ENCODE results near the gene SLA2.
"Not testable (repeated sequence)": the region's sequence is repeated elsewhere in the genome, so short reads cannot be mapped to it uniquely, and the experiment has no call there.

SLA2 gene

DNA sequence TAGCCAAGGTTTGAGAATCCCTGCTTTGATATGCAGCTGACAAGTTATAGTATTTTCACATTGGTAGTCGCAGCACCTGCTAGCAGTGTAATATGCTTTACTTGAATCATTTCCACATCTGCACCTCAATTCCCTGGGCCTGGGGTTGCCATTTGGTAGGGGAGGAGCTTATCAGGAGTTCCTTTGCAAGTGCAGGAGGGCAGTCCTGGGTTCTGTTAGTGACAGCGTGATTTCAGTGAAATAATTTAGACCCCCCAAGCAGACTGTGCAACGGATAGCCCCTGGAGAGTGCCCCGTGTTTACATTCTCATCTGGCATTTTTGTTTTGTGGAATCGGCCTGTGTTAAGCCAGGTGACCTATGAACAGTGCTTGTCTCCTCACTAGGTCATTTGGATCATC is 34.4 kb downstream of the SLA2 start:
- DNase-seq (ENCODE audit: low spot score) (no peak), FAIRE-seq (no peak)

DNA sequence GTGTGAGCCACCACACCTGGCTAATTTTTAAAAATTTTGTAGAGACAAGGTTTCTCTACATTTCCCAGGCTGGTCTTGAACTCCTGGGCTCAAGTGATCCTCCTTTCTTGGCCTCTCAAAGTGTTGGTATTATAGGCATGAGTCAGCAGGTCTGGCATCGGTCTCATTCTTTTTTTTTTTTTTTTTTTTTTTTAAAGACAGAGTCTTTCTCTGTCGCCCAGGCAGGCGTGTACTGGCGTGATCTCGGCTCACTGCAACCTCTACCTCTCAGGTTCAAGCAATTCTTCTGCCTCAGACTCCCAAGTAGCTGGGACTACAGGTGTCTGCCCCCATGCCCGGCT is 37.6 kb downstream of the SLA2 start:
- DNase-seq (ENCODE audit: low spot score); FAIRE-seq: not testable (repeated sequence)

DNA sequence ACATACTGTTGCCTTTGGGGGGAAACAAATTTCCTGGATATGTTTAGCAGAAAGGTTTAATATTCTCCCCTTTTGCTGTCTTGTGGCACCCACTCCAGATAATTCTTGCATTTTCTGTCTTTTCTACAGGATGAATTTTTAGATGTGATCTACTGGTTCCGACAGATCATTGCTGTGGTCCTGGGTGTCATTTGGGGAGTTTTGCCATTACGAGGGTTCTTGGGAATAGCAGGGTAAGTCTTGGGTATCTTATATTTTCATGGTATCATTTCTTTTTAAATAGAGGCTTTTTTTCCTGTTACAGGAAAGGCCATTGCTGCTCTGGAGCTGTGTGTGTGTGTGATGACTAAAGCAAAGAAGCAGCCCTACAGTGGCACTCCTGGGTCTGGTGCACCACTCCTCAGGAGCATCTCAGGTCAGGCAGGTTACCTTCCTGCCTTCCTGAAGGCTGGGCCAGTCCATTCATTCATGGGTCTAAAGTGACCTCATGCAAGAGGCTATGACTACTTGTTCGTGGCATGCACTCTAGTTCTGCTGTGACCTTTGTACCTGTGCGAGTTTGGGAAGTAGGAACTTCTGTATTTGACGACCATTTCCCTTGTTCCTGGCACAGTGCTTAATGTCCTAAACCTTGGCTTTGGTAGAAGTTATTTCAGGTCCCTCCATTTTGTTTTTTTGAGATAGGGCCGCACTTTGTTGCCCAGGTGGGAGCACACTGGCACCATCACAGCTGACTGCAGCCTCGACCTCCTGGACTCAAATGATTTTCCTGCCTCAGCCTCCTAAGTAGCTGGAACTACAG is 38.2 kb downstream of the SLA2 start:
- DNase-seq (ENCODE audit: low spot score), result no peak
- FAIRE-seq, result peak; percentile 27

DNA sequence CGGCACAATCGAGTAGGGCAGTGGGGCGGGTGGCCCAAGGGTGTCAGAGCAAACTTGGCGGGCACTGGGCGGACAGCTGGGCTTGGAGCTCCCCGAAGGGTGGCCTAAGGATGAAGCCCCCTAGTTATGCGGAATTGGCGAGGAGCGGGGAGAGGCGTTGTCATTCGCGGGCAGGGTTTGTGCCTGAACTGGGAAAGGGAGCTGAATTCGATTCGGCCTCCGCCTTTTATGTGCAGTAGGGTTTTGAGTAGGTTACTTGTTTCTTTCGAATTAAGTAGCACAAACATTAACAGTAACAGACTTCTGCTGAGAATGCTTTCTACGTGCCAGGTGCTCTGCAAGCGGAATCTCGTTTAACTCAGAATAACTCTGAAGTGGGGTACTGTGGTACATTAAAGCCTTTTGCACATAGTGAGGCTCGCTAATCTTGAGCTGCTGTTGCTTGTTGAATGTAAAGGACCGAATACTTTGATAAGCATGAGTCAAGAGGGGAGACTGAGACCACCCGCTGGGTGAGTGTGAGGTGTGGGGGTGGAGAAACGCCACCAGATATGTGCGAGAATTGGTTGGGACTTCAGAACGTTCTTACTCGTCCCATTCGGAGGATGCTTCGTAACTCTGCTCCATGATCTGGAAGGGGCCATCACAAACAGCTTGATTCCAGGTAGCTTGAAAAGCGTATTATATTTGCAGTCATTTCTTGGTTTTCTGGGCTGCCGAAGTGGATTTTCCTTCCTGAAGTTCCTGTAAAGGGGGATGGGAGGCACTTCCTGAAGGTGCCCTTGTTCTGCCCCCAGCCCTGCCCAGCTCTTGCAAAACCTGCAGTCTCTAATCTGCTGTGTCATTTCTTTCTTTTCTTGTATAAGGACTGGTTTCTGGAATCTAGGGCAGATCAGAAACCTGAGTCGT is 39.6 kb downstream of the SLA2 start:
- DNase-seq (ENCODE audit: low spot score) (no peak), FAIRE-seq (no peak)

DNA sequence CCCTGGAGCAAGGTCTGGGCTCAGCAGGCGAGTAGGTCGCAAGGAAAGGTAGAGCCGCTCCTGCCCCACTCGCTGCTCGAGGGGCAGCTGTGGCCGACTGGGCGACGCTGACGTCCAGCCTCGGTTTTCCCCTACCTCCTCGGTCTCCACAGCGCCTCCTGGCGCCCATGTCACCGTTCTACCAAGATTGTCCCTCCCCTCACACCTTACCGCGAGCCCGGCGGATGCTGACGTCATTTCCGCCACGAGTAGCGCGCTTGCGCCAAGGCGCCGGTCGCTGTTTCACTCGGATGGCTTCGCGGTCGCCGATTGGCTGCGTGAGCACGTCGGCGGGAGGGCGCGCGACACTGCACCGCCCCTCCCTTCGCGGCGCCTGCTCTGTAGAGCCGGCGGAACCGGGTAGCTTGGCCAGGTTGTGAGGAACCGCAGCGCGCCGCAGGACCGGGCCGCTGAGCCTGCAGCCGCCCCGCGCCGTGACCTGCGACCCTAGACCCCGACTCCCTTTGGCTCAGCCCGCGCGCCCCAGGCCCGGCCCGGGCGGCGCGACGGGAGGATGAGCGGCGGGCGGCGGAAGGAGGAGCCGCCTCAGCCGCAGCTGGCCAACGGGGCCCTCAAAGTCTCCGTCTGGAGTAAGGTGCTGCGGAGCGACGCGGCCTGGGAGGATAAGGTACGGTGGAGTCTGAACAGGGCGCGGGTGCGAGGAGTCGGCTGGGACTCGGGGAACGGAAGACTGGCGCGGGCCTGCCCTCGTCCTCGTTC is 40.4 kb downstream of the SLA2 start, which contains the start of gene RAB5IF:
Gene RAB5IF (plus strand): TSS at position 381 of the 759 bp plus-strand sequence. CDS start 173 bp downstream, at position 554.
- peak; percentile 99 for FAIRE-seq

GRCh38 chr20:36604952-36605398 is 41.0 kb downstream of the SLA2 start:
- DNase-seq (ENCODE audit: low spot score) (no peak), FAIRE-seq (no peak)

More for the DNA sequence above, 40.4 kb downstream of the SLA2 start, which contains the start of gene RAB5IF:
- peak; percentile 99 for DNase-seq (ENCODE audit: low spot score)

GRCh38 chr20:36601540-36601939 is 44.5 kb downstream of the SLA2 start:
- no peak for DNase-seq (ENCODE audit: low spot score)

DNA sequence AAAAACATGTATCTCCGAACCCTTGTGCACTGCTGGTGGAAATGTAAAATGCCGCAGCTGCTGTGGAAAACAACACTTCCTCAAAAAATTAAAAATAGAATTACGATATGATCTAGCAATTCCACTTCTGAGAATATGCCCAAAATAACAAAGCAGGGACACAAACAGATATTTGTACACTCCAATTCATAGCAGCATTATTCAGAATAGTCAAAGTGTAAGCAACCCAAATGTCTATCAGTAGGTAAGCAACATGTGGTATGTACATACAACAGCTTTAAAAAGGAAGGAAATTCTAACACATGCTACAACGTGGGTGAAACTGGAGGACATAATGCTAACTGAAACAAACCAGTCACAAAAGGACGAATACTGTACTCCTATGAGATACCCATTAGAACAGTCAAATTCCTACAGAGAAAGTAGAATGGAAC is 46.1 kb downstream of the SLA2 start:
- no peak for FAIRE-seq
- DNase-seq (ENCODE audit: low spot score), result no peak

More at GRCh38 chr20:36601540-36601939, 44.5 kb downstream of the SLA2 start:
- no peak for FAIRE-seq

DNA sequence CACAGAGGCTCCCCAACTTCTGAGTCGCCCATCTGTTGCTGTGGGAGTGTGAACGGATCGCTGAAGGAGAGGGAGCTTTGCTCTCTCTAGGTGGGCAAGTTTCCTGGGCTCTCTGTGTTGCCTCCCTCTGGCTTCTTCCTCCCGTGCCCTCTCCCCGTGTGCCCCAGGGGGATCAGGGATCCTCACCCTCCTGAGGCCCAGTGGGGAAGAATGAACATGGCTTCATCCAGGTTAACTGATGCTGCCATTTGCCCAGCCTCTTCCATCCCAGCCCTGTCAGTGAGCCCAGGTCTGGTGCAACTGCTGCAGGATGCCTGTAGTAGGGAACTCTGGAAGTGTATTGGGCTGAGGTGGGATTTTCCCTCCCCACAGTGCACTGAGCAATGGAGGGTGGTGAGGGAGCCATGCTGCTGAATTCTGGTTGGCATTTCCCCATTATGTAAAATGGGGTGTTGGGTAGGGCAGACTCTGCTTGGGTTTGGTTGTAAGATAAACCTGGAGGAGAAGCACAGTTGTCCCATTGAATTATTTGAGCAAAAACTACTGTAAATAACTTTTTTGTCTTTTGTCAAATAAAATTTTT is 52.6 kb downstream of the SLA2 start:
- DNase-seq (ENCODE audit: low spot score), result no peak
- FAIRE-seq, result no peak

DNA sequence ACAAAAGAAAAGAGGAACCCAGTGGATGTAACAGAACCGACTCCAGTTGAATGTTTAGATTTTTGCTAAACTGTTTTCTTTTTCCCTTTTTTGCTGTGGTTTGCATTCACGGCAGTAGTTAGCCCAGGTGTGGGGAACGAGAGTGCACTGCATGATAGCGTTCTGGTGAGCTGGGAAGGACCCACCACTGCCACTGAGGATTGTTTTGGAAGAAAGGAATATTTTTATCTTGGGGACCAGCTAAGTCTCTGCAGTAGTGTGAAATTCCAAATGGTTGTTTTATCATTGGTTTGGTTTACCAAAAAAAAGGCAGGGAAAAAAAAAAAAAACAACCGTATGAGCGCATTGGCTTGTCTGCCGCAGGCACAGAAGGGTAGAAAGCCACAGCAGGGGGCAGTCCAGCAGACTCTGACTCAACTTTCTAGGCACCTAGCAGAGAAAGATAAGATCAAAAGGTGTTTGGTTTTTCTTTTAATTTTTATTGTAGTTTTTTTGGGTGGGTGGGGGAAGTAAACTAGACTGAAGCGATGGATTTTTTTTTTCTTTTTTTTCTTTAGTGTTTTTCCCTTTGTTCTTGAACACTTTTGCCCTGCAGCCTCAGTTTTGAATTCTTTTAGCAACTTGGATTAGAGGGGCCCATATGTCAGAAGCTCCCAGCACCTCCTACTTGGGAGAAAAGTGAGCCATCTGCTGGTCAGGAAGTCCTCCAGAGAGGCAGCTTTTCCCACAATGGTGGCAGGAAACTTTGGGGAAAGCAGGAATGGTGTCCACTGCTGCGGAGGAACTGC is 53.9 kb downstream of the SLA2 start:
- DNase-seq (ENCODE audit: low spot score) (no peak), FAIRE-seq (no peak)

DNA sequence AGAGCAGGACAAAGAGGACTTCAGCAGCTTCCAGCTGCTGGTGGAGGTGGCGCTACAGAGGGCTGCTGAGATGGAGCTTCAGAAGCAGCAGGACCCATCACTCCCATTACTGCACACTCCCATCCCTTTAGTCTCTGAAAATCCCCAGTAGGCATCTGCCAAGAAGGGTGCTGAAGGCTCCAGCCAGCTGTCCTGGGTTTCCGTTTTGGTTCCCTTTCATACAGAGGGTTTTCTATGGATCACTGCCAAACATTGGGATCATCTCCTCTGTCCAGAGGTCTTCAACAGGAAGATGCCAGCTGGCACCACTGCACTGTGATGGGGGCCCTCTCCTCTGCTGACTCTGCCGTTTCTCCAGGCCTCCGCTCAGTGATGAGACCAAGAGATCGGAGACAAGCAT is 54.7 kb downstream of the SLA2 start:
- FAIRE-seq (no peak), DNase-seq (ENCODE audit: low spot score) (no peak)

DNA sequence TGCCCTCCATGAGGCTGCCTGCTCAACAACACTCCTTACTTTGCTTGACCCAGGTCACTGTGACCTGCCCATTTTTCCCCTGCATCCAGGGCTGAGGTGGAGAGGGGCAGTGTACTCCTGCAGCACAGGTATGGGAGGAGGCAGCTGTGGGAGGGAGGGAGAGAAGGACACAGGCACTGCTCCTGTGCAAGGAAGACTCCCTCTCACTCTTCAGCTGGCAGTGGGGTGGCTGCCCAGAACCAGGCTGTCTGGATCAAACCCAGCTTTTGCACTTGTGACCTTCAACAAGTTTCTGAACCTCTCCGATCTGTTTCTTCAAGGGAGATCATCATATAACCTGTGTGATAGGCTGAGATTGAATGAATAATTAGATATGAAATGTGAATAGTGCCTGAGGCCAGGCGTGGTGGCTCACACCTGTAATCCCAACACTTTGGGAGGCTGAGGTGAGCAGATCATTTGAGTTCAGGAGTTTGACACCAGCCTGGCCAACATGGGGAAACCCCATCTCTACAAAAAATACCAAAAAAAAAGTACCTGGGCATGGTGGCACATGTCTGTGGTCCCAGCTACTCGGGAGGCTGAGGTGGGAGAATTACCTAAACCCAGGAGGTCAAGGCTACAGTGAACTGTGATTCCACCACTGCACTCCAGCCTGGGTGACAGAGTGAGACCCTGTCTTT is 58.5 kb downstream of the SLA2 start:
- FAIRE-seq, result no peak

GRCh38 chr20:36585410-36586125 is 60.4 kb downstream of the SLA2 start:
- DNase-seq (ENCODE audit: low spot score) (no peak), FAIRE-seq (no peak)

More for the DNA sequence above, 58.5 kb downstream of the SLA2 start:
- no peak for DNase-seq (ENCODE audit: low spot score)

DNA sequence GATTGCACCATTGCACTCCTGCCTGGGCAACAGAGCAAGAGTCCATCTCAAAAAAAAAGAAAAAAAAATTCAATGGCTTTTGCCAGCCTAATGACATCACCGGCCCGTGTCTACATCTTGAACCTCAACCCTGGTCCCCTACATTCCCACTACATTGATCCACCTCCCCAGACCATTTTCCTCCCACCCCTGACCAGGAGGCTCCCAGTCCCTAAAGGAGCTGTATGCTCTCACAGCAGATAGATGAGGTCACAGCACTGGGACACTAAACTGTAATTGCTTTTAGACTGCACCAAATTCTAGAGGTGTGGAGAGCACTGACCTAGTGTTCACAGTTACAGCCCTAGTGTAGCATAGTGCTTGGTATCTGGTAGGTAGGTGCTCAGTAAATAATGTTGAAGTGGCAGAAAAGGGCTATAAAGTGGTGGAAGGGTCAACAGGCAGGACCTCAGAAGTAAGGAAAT is 61.9 kb downstream of the SLA2 start:
- DNase-seq (ENCODE audit: low spot score), result no peak
- FAIRE-seq, result no peak

DNA sequence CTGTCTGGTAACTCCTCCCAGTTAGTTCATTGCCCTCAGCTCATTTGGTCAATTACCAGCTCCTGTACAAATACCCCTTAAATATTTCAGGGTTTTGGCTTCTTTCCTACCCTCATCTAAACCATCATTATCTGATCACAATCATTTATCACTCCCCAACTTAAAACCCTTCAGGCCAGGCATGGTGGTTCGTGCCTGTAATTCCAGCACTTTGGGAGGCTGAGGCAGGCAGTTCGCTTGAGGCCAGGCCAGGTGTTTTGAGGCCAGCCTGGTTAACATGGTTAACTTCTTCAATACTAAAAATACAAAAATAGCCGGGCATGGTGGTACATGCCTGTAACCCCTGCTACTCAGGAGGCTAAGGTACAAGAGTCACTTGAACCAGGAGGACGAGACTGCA is 63.2 kb downstream of the SLA2 start:
- FAIRE-seq (no peak), DNase-seq (ENCODE audit: low spot score) (no peak)

DNA sequence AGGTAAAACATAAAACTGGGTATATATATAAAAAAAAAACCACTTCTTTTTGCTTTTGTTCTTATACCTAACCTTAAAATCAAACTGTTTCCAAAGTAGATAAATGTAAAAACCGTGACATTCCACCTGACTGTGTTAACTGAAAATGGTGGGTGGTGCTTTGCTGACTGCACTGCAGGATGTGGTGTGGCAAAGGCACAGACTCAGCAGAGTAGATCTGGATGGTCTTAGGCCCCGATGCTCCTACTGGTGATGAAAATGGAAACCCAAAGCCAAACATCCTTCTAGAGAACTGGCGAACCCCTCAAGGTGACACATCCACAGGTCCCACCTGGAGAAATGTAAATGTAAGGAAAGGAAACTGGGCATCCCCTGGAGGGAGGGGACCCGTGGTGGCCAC is 63.7 kb downstream of the SLA2 start:
- FAIRE-seq (no peak), DNase-seq (ENCODE audit: low spot score) (no peak)

DNA sequence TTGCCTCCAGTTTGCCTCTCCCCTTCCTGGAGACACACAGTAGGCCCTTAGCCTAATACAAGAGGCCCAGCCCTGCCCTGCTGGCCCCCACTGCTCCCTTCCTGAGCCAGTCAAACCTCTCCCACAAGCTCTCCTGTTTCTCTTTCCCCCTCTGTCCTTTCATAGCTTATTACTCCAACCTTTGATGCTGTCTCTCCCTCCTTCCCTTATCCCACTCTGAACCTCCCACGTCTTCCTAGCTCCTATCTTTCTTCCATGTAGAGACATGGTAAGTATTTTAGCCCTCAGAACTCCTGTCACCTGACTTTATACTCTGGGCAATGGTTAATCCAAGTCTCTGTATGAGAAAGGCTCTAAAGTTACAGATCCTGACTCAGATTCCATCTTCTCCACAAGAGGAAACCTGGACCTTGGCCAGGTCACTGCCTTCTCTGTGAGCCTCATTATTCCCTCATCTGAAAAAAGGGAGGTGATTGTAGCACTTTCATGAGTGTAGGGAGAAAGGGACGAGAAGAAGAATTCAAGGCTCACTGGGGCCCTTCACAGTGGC is 65.9 kb downstream of the SLA2 start:
- no peak for DNase-seq (ENCODE audit: low spot score)
- no peak for FAIRE-seq

DNA sequence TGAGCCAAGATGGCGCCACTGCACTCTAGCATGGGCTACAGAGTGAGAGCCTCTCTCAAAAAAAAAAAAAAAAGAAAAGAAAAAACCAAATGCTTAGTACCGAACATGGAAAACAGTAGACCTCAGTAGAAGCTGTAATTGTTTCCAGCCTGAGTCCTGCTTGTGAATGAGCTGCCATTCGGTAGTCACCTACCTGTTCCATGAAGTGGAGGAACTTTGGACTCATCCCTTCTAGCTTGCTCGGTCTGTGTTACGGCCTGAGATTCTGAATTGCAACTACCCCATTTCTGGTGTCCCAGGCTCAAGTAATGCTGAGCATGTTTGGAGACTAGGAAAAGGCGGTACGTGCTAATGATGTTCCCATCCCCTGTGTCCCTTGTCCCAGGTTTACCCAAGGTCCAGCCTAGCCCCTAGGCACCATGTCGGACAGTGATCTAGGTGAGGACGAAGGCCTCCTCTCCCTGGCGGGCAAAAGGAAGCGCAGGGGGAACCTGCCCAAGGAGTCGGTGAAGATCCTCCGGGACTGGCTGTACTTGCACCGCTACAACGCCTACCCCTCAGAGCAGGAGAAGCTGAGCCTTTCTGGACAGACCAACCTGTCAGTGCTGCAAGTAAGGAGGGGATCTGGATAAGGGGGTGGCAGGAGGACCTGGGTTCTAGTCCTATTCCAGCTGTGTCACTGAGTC is 67.5 kb downstream of the SLA2 start:
- no peak for DNase-seq (ENCODE audit: low spot score)
- FAIRE-seq, result no peak

Measured in urothelium cell line (cell line).